ENCODE data around the gene CARD16.
"Not testable (repeated sequence)": the region's sequence is repeated elsewhere in the genome, so short reads cannot be mapped to it uniquely, and the experiment has no call there.

The CARD16 gene

DNA sequence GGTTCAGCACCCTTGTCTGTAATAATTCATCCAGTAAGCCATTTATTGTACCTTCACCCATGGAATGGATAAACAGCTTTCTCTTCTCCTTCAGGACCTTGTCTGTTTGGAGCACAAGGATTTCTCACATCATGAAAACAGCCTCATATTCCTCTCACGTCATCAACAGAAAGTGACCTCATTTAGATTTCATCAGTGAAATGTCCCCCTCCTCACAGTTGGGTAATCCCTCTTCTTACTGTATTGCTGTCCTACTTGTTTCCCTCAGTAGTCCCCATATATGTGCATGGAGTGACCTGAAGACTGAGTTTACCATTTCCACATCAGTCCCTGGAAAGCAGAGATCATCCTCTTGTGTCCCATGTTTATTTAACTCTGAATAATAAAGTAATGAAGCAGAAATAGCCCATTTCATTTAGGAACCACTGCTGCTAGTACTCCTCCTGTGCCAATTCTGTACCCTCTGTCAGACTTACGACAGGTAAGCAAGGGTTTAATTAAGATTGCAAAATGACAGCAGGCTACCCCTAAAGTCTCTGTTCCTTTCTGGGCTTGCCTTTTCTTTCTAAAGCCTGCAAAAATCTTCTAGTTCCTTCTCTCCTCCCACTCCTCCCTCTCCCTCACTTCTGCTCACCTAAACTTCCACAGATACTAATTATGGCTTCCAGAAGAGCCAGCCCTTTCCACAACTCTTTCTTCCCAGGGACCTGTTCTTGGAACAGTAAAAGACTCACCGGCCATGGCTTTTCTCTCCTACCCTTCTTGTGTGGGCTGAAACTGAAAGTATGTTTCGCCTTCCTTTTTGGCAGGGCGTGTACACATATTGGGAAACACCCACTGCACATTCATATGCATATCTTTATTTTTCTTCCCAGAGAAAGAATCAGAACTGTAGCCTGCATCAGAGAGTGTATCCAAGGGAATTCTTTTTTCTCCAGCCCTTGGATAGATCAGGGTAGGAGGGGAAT is at the start of gene CARD16:
Gene CARD16 (minus strand): TSS at position 779 of the 968 bp plus-strand sequence. CDS start 38 bp downstream, at position 741.
- not testable (repeated sequence) for DNase-seq

DNA sequence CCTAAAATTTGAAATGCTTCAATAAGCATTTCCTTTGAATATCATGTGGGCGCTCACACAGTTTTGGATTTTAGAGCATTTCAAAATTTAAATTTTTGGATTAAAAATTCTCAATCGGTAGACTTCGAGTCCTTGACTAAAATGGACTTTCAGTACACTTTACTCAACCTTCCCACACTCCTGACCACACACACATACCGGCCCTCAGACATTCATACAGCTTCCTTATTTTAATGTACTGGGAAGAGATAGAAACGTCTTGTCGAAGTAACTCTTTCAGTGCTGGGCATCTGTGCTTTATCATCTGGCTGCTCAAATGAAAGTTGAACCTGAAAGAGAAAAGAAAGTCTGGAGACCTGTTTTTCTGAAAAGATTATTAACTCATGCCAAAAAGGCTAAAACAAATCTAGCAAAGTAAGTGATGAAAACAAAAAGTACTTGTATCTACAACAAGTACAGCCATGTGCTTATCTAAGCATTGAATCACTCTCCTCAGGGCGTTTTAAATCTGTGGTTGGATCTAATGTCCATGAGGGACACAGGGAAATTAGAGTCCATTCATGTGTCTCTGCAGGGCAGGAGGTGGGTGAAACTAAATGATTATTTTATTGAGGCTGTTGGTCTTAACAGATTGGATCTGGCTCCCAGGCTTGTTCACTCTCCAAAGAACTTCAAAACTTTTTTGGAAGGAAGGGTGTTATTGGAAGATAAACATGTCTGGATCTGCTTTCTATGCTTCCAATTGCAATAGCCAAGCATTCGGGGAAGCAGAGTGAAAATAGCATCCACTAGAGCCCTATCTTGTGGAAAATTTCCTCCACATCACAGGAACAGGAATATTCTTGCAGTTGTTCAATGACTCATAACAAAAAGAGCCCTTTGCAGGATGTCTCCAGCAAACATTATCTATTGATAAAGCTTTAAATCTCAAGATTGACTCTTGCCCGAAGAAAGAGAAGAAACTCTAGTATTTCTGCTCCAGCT is 47.4 kb upstream of the CARD16 start:
- DNase-seq = no peak

- no peak for DNase-seq
Observed at GRCh38 chr11:105081412-105082150, 36.4 kb upstream of the CARD16 start.

- DNase-seq = not testable (repeated sequence)
Observed at GRCh38 chr11:105080171-105080906, 35.2 kb upstream of the CARD16 start.

- no peak for DNase-seq
Observed at GRCh38 chr11:105078283-105078682, 33.1 kb upstream of the CARD16 start.

DNA sequence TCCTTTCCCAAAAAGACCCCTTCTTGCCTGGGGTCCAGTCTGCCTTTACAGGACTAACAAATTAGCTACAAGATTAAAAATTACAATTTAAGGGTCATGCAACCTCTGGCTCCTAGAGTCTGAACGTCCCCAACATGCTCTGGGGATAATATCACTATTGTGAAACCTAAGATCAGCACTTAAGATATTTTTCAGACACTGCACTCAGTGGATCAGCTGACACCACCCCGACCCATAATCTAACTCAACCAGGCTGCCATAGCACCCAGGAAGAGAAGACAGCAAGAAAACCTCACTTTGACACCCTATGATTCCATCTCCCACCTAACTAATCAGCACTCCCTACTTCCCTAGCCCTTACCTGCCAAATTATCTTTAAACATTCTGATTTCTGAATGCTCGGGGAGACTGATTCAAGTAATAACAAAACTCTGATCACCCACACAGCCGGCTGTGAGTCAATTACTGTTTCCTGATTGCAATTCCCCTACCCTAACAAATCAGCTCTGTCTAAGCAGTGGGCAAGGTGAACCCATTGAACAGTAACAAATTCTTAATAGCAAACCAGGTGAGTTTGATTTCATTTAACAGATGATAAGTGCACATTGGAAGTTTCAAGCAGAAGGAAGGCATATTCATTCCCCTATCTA is 32.1 kb upstream of the CARD16 start:
- not testable (repeated sequence) for DNase-seq

- no peak for DNase-seq
Observed at GRCh38 chr11:105074166-105074530, 29.0 kb upstream of the CARD16 start.

- DNase-seq = no peak
Observed at GRCh38 chr11:105073456-105074165, 28.5 kb upstream of the CARD16 start.

- DNase-seq = not testable (repeated sequence)
Observed at GRCh38 chr11:105072080-105072479, 26.9 kb upstream of the CARD16 start.

GRCh38 chr11:105071089-105071732 is 26.1 kb upstream of the CARD16 start:
- no peak for DNase-seq

DNA sequence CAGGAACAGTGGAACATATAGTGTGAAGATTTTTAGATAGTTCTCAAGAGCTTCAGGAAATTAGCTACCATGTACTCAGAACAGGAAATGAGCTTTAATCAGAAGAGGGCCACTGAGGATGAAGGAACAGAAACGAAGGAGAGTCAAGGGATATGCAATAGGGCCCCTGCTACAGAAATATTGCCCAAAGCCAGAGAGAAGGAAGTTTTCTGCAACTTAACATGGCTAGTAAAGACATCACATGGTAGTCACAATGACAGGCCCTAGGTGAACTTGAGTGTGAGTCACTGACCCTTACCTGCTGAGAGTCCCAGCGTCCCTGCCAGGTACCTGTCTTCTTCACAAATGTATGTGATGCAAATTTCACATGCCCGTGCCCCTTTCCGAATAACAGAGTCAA is 25.2 kb upstream of the CARD16 start:
- no peak for DNase-seq

DNA sequence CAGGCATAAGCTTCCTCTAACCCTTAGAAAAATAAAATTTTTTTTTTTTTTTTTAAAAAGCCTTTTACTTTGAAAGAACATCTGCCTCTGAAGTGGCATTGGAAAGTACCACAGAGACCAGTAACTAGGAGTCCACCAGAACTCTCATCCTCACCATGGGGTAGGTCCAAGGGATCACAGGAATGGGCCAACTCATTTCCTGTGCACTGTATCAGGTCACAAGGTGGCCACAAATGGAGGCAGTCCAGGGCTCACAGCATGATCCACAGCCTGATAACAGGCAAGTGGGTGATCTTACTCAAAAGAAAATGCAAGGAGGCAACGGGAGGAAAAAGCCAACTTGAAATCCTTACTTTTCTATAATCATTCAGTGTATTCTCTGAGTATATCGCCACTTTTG is 24.6 kb upstream of the CARD16 start:
- not testable (repeated sequence) for DNase-seq

- not testable (repeated sequence) for DNase-seq
Observed at GRCh38 chr11:105063245-105063941, 18.3 kb upstream of the CARD16 start.

DNA sequence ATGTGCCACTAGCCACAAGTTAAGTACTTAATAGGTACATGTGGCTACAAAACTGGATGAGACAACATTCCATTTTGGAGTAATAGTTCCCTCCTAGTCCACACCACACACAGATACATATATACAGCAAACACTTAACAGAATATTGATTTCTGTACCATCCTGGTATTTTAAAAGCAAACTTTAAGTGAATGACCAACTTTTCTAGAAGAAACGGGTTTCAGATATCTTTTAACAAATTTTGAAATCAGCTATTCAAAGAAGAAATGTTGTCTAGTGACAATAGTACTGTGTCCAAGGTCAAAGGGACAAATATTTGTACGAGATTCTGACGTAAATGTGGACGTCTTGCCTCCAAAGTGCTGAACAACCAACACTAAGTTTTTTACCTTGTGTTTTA is 12.3 kb upstream of the CARD16 start:
- no peak for DNase-seq

DNA sequence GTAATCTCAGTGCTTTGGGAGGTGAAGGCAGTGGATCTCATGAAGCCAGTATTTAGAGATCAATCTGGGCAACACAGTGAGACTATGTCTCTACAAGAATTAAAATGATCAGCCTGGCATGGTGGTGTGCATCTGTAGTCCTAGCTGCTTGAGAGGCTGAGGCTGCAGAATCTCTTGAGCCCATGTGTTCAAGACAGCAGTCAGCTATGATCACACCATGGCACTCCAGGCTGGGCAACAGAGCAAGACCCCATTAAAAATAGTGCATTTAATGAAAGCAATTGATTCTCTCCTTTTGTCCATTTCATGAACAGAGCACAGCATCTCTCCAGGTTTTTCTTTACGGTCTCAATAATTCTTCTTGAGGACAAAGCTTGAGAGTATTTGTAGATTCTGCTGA is 11.3 kb upstream of the CARD16 start:
- no peak for DNase-seq

DNA sequence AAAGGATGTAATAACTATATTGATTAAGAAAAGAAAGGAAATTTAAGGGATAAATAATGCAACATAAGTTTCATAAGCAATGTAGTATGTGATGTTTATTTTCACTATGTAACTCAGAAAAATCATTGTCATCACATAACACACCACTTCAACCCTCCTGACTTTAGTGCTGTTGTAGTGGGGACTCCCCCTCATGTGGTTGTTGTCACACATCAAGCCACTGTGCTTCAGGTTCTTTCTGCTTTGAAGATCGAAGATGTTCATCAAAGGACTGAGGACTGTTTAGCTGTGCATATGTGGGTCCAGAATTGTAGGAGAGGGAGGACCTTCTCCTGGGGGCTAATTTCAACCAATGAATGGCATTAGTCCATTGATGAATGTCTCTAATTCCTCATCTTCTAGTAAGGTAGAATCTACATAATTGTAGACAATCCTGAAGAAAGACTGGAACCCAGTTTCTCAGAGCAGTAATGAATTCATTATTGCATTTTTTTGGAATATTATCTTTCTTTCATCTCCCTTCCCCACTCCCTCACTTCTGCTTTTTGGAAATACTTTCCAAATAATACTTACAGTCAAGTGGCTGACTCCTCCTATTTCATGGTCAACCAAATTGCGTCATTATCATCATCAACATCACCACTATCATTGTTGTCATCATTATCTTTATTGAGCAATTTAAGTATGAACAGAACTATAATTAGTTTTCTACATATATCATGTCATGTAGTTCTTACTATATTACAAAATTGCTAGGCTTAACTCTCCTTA is 9.8 kb upstream of the CARD16 start:
- no peak for DNase-seq

GRCh38 chr11:105052487-105052886 is 7.4 kb upstream of the CARD16 start:
- no peak for DNase-seq

- no peak for DNase-seq
Observed at GRCh38 chr11:105051559-105051958, 6.4 kb upstream of the CARD16 start.

- no peak for DNase-seq
Observed at GRCh38 chr11:105049481-105049880, 4.3 kb upstream of the CARD16 start.

Data from NCI-H526 treated with DMSO at 0.1 percent for 48 hours (cell line).